HFFc6 (cell line): Measurements from ENCODE around the gene KIRREL3. TPM values are rescaled to one million over a fixed set of nuclear protein-coding genes. Genes with fewer than 3 reads are reported as not detected.

Experiments used
- DNase-seq: peaks from one replicate; pipeline ENCODE4 v3.0.0-alpha.2; 2018
- H3K27ac Mint-ChIP-seq: 2 replicates; pipeline ENCODE4 v1.8.0; 2020; ENCODE audit warnings: mild to moderate bottlenecking, mixed read lengths
- H3K27me3 Mint-ChIP-seq: 2 replicates; pipeline ENCODE4 v1.8.0; 2021; ENCODE audit warnings: mild to moderate bottlenecking, moderate library complexity, mixed read lengths; ENCODE audit not compliant: insufficient read depth
- H3K36me3 Mint-ChIP-seq: 2 replicates; pipeline ENCODE4 v1.8.0; 2021; ENCODE audit warnings: low read depth, mixed read lengths
- H3K4me1 Mint-ChIP-seq: 2 replicates; pipeline ENCODE4 v1.8.0; 2020; ENCODE audit warnings: low read depth, mixed read lengths
- H3K4me3 Mint-ChIP-seq: 2 replicates; pipeline ENCODE4 v1.8.0; 2020; ENCODE audit warnings: mild to moderate bottlenecking, moderate library complexity, mixed read lengths
- H3K9me3 Mint-ChIP-seq: 2 replicates; pipeline ENCODE4 v1.8.0; 2020; ENCODE audit warnings: mild to moderate bottlenecking, mixed read lengths
- total RNA-seq, 6 experiments: library from RNA; stranded (reverse); fragmentation: NEBNext Ultra II Directional; extraction: Animal tissue kit (Norgen Biotek cat#: 25700); gene quantifications; 2 replicates in 1 of 6; 3 replicates in 5 of 6; pipeline ENCODE4 v1.2.3, GENCODE V29; 2021
- TF ChIP-seq, protein P1 (sequence below): fragments of 200-600 bp; sonication (generic); IDR thresholded peaks from 2 replicates; pipeline ENCODE4 v1.5.0; 2021; ENCODE audit warnings: antibody characterized with exemption, mild to moderate bottlenecking

The KIRREL3 gene
- total RNA-seq, 6 experiments from 2014 or later = 22.2 to 38.2 (median 33.2) TPM

DNA sequence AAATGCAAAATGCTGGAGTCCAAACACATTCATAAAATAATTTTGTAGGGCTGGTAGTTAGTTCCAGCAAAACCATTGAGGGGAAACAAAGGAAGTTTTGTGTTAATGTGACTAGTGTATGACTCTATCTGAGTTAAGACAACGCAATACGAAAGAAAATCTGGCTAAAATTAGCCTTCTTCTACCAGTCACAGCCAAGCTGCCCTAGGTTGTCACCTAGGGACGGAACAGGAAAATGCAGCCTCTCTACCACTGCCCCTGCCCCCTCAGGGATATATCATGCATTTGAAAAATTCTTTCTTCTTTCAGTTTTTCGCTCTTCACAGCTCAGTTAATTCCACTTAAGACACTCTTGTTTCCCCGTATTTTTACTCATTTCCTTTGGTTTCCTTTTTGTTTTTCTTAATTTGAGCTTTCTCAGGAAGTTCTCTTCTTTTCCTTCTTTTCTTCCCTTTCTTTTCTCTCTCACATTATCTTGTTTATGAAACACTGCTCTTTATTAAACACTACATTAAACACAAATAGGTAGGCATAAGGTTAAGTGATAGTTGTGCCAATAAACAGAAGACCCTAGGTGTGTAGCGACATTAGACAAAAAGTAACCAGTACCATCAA lies 30.6 kb downstream of the KIRREL3 start:
- H3K36me3 Mint-ChIP-seq = peaks cover 37% of the 10 kb centered on the region
- peaks cover 4% of the 10 kb centered on the region; the same call in 1 of the 2 replicates for H3K9me3 Mint-ChIP-seq
- peaks cover 34% of the 10 kb centered on the region for H3K4me1 Mint-ChIP-seq
- H3K4me3 Mint-ChIP-seq = peak overlapping the region; percentile 48
- TF ChIP-seq, protein P1, sequence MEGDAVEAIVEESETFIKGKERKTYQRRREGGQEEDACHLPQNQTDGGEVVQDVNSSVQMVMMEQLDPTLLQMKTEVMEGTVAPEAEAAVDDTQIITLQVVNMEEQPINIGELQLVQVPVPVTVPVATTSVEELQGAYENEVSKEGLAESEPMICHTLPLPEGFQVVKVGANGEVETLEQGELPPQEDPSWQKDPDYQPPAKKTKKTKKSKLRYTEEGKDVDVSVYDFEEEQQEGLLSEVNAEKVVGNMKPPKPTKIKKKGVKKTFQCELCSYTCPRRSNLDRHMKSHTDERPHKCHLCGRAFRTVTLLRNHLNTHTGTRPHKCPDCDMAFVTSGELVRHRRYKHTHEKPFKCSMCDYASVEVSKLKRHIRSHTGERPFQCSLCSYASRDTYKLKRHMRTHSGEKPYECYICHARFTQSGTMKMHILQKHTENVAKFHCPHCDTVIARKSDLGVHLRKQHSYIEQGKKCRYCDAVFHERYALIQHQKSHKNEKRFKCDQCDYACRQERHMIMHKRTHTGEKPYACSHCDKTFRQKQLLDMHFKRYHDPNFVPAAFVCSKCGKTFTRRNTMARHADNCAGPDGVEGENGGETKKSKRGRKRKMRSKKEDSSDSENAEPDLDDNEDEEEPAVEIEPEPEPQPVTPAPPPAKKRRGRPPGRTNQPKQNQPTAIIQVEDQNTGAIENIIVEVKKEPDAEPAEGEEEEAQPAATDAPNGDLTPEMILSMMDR = peak; percentile 87
- H3K27me3 Mint-ChIP-seq = no peaks in the 10 kb centered on the region
- peak overlapping the region; percentile 82 for H3K27ac Mint-ChIP-seq
- peak; percentile 63 for DNase-seq

DNA sequence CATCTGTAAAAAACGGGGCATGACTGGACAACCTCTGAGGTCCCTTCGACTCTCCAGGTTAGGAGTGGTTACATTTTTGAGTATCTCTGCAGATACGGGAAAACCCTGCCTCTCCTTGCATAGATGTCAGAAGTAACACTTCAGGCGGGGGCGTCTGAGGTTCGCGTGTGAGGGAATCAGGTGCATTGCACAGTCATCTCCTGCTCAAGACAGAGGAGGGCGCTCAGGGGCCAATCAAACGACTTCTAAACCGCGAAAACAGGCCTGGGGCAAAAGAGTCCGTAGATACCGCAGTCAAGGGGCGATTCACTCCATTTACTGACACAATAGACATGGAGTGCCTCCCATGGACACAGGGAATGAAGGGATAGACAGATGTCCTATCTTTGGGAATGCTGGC lies 31.7 kb downstream of the KIRREL3 start:
- H3K9me3 Mint-ChIP-seq = peaks cover 4% of the 10 kb centered on the region; the same call in 1 of the 2 replicates
- peaks cover 37% of the 10 kb centered on the region for H3K36me3 Mint-ChIP-seq
- TF ChIP-seq, protein P1 = no peak
- no peaks in the 10 kb centered on the region for H3K27me3 Mint-ChIP-seq
- no peak for DNase-seq
- H3K4me3 Mint-ChIP-seq = no peak overlapping the region
- peaks cover 44% of the 10 kb centered on the region for H3K4me1 Mint-ChIP-seq
- H3K27ac Mint-ChIP-seq = peak overlapping the region; percentile 82; the same call in 1 of the 2 replicates

DNA sequence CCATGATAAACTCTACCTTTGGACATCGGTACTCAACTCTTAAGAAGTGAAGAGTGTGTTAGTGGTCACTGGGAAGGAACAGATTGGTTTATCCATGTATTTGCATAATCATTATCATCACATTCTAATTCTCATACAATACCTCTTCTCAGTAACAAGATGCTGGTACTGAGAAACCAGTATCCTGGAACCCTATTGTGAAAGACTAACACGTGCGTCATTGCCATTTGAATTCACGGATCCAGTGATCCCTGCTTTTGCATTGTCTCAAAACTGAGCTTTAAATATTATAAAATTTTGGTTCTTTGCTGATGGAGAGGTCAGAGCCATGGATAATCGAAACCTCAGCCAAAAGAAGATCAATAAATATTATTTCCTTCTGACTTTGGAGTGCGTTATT lies 35.2 kb downstream of the KIRREL3 start:
- Mint-ChIP-seq H3K9me3 (no peaks in the 10 kb centered on the region), H3K4me3 (no peak overlapping the region), H3K27ac (no peak overlapping the region), H3K4me1 (peaks cover 52% of the 10 kb centered on the region), H3K36me3 (peaks cover 35% of the 10 kb centered on the region), H3K27me3 (no peaks in the 10 kb centered on the region)
- TF ChIP-seq, protein P1 = no peak
- no peak for DNase-seq

DNA sequence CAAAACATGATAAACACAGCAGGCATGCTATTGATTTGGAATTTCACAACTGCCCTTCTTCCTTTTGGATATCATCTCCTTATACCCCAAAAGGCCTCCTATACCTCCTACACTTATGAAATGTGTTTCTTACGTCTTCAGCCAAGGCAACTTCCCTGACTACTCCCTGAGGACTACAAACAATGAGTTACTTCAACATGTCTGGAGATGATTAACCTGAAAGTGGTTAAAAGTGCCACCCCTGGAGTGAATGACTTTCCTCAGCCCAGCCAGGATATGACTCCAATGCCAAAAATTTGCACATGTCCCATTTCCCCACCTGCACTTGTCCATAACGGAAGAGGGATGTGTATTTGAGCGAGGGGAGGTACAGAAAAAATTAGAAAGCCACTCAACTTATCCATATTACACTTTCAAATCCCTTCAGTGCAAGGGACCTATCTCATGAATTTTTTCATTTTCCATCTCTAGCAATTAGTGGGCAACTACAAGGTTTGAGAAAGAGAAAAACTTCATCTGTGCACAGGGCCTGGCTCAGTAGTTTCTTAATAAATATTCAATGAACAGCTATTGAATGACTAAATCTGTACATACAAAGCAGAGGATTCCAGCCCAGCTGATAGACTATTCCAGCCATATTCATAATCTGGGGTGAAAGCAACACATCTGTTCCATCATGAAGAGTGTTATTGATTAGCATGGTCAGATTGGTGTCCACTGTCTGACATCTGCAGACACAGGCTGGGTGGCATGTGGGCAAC lies 36.8 kb downstream of the KIRREL3 start:
- H3K4me3 Mint-ChIP-seq = no peak overlapping the region
- no peaks in the 10 kb centered on the region for H3K9me3 Mint-ChIP-seq
- H3K4me1 Mint-ChIP-seq = peaks cover 44% of the 10 kb centered on the region
- peaks cover 42% of the 10 kb centered on the region for H3K36me3 Mint-ChIP-seq
- no peaks in the 10 kb centered on the region for H3K27me3 Mint-ChIP-seq
- TF ChIP-seq, protein P1 = no peak
- peak overlapping the region; percentile 44; the same call in 1 of the 2 replicates for H3K27ac Mint-ChIP-seq
- DNase-seq = no peak

DNA sequence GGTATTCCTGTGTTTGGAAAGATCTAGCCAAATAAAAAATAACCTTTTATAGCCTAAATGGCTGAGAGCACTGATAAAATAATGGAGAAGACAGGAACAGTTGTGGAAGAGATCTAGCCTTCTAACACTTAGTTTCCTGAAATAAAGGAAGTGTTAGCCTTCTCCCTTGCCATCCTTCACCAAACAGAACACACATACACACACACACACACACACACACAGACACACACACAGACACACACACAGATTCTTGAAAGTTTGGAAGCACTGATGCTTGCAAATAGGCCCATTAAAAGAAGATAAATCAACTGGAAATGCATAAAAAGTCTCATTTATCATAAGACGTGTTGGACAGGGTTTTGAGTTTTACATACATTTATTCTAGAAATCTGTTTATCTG lies 37.5 kb downstream of the KIRREL3 start:
- Mint-ChIP-seq H3K4me1 (peaks cover 42% of the 10 kb centered on the region), H3K27me3 (no peaks in the 10 kb centered on the region; the same call in 1 of the 2 replicates), H3K4me3 (no peak overlapping the region), H3K27ac (peak overlapping the region; percentile 44; the same call in 1 of the 2 replicates), H3K36me3 (peaks cover 42% of the 10 kb centered on the region), H3K9me3 (no peaks in the 10 kb centered on the region)
- TF ChIP-seq, protein P1 = no peak
- DNase-seq = no peak
